SK-MEL-5 (cell line): ENCODE results near the gene PTGDR. TPM values are rescaled to one million over a fixed set of nuclear protein-coding genes. Genes with fewer than 3 reads are reported as not detected.

Experiments used
- DNase-seq: peaks from one replicate; pipeline ENCODE4 v3.0.0-alpha.2; 2016; ENCODE audit warnings: low read depth, low spot score
- in situ Hi-C: cut with HindIII; loops from 2 replicates; pipeline ENCODE4 v1.10.0; 2016; ENCODE audit warnings: low sequenced_read_pairs, high pct_unique_total_duplicates, low pct_unique_long_range_greater_than_20kb
- total RNA-seq: library from RNA; depleted of rRNA; stranded (reverse); fragments of >200 nt; shearing (Covaris generic); gene quantifications from 2 replicates; pipeline ENCODE4 v1.2.3, GENCODE V29; 2014

PTGDR gene
- total RNA-seq, 1 experiment from 2014 or later, result not detected

- DNase-seq, result no peak
- in situ Hi-C loops, result no loop called here
Measured at GRCh38 chr14:52254086-52254485, 13.4 kb upstream of the PTGDR start.

GRCh38 chr14:52258783-52259182 lies 8.7 kb upstream of the PTGDR start:
- in situ Hi-C loops, result no loop called here
- no peak for DNase-seq

- in situ Hi-C loops, result no loop called here
- no peak for DNase-seq
Measured at GRCh38 chr14:52259434-52259833, 8.1 kb upstream of the PTGDR start.

GRCh38 chr14:52262600-52262999 lies 4.9 kb upstream of the PTGDR start:
- no peak for DNase-seq
- in situ Hi-C loops, result no loop called here

- no peak for DNase-seq
- in situ Hi-C loops, result no loop called here
Measured at GRCh38 chr14:52263190-52263589, 4.3 kb upstream of the PTGDR start.

- DNase-seq, result no peak
- in situ Hi-C loops, result no loop called here
Measured at GRCh38 chr14:52265253-52265652, 2.2 kb upstream of the PTGDR start.

- in situ Hi-C loops, result no loop called here
- no peak for DNase-seq
Measured at GRCh38 chr14:52266179-52266578, 1.3 kb upstream of the PTGDR start.

GRCh38 chr14:52266782-52267181 lies 716 bp upstream of the PTGDR start:
- in situ Hi-C loops, result no loop called here
- DNase-seq, result no peak

GRCh38 chr14:52268279-52269061 lies 972 bp downstream of the PTGDR start:
- no peak for DNase-seq
- in situ Hi-C loops, result no loop called here

GRCh38 chr14:52269100-52269499 lies 1.6 kb downstream of the PTGDR start:
- DNase-seq, result no peak
- in situ Hi-C loops, result no loop called here

- no peak for DNase-seq
- in situ Hi-C loops, result no loop called here
Measured at GRCh38 chr14:52269982-52270381, 2.5 kb downstream of the PTGDR start.

GRCh38 chr14:52271538-52271937 lies 4.0 kb downstream of the PTGDR start:
- DNase-seq, result no peak
- in situ Hi-C loops, result no loop called here

GRCh38 chr14:52272375-52272774 lies 4.9 kb downstream of the PTGDR start:
- DNase-seq, result peak; percentile 77
- in situ Hi-C loops, result no loop called here

GRCh38 chr14:52275372-52275771 lies 7.9 kb downstream of the PTGDR start:
- in situ Hi-C loops, result no loop called here
- DNase-seq, result no peak

- no peak for DNase-seq
- in situ Hi-C loops, result no loop called here
Measured at GRCh38 chr14:52277552-52277951, 10.1 kb downstream of the PTGDR start.

- in situ Hi-C loops, result no loop called here
- DNase-seq, result peak; percentile 32
Measured at GRCh38 chr14:52279408-52279807, 11.9 kb downstream of the PTGDR start.

GRCh38 chr14:52283099-52283498 lies 15.6 kb downstream of the PTGDR start:
- in situ Hi-C loops, result no loop called here
- DNase-seq, result no peak

- no peak for DNase-seq
- in situ Hi-C loops, result no loop called here
Measured at GRCh38 chr14:52286661-52287649, 19.5 kb downstream of the PTGDR start.

- in situ Hi-C loops, result no loop called here
- no peak for DNase-seq
Measured at GRCh38 chr14:52296378-52296777, 28.9 kb downstream of the PTGDR start.
